Measurements from ENCODE around the gene USP1. TPM values are rescaled to one million over a fixed set of nuclear protein-coding genes. Genes with fewer than 3 reads are reported as not detected.
A peak's percentile ranks its signal among the peaks of the same experiment; 100 is the strongest.

The USP1 gene
- total RNA-seq, 2 experiments from 2014 or later: 85.0 to 89.3 TPM

- CTCF ChIA-PET: no interaction called here
- DNase-seq: peak; percentile 48
- H3K27ac Mint-ChIP-seq: no peak overlapping the region
- H3K9me3 Mint-ChIP-seq: no peaks in the 10 kb centered on the region
- H3K36me3 Mint-ChIP-seq (ENCODE audit: low read depth): no peaks in the 10 kb centered on the region
- no peaks in the 10 kb centered on the region for H3K27me3 Mint-ChIP-seq
- POLR2A ChIA-PET: no interaction called here
- H3K4me1 Mint-ChIP-seq: no peaks in the 10 kb centered on the region
- no peak overlapping the region for H3K4me3 Mint-ChIP-seq
Observed at GRCh38 chr1:62407398-62408009, 29.3 kb upstream of the USP1 start.

- Mint-ChIP-seq H3K27me3 (peaks cover 7% of the 10 kb centered on the region), H3K27ac (no peak overlapping the region), H3K4me3 (no peak overlapping the region), H3K4me1 (no peaks in the 10 kb centered on the region), H3K36me3 (ENCODE audit: low read depth) (no peaks in the 10 kb centered on the region), H3K9me3 (no peaks in the 10 kb centered on the region)
- ChIA-PET POLR2A (no interaction called here), CTCF (interaction anchor here (0.7 kb wide), 1 partner anchor 370 kb away, joined by 3 read pairs; no protein-coding TSS in a partner anchor)
- DNase-seq: no peak
Observed at GRCh38 chr1:62415687-62416086, 21.2 kb upstream of the USP1 start.

DNA sequence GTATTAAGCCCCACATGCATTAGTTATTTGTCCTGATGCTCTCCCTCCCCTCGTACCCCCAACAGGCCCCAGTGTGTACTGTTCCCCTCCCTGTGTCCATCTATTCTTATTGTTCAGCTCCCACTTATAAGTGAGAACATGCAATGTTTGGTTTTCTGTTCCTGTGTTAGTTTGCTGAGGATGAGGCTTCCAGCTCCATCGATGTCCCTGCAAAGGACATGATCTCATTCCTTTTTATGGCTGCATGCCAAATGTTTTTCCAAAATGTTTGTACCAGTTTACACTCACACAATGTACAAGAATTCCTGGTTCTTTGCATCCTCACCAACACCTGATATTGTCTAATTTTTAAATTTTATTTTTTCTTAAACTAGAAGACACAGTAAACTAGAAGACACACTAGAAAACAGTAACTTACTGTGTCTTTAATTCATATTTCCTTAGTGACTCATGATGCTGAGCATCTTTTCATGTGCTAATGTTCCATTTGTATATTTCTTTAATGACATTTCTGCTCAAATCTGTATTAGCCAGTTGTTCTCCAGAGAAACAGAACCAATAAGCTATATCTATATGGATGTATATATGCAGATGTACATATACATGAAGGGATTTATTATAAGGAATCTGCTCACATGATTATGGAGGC, 19.4 kb upstream of the USP1 start:
- Mint-ChIP-seq H3K4me1 (no peaks in the 10 kb centered on the region), H3K4me3 (no peak overlapping the region), H3K9me3 (no peaks in the 10 kb centered on the region), H3K36me3 (ENCODE audit: low read depth) (no peaks in the 10 kb centered on the region), H3K27ac (no peak overlapping the region), H3K27me3 (peaks cover 7% of the 10 kb centered on the region)
- ChIA-PET POLR2A (no interaction called here), CTCF (no interaction called here)
- no peak for DNase-seq

DNA sequence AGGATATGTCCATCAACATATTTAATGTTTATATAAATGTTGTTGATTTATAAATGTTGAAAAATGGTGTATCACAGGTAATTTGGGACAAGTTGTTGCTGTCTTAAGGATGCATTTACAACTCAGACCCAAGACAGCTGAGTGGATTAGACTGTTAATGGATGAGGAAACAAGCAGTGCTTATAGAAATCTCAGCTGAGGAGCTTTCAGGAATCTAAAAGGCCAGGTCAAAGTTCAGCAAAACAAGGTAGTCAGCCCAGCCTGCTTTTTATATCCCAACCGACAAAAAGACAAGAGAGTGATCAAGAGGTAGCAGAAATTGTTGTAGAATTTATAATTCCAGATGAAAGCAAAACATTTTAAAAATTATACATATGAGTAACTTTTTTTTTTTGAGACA, 16.6 kb upstream of the USP1 start:
- no peaks in the 10 kb centered on the region for H3K36me3 Mint-ChIP-seq (ENCODE audit: low read depth)
- no peak overlapping the region for H3K27ac Mint-ChIP-seq
- POLR2A ChIA-PET: no interaction called here
- no peaks in the 10 kb centered on the region for H3K4me1 Mint-ChIP-seq
- H3K27me3 Mint-ChIP-seq: peaks cover 7% of the 10 kb centered on the region
- DNase-seq: no peak
- CTCF ChIA-PET: interaction anchor here (0.6 kb wide), 1 partner anchor 862 kb away, joined by 3 read pairs; no protein-coding TSS in a partner anchor
- no peak overlapping the region for H3K4me3 Mint-ChIP-seq
- no peaks in the 10 kb centered on the region for H3K9me3 Mint-ChIP-seq

DNA sequence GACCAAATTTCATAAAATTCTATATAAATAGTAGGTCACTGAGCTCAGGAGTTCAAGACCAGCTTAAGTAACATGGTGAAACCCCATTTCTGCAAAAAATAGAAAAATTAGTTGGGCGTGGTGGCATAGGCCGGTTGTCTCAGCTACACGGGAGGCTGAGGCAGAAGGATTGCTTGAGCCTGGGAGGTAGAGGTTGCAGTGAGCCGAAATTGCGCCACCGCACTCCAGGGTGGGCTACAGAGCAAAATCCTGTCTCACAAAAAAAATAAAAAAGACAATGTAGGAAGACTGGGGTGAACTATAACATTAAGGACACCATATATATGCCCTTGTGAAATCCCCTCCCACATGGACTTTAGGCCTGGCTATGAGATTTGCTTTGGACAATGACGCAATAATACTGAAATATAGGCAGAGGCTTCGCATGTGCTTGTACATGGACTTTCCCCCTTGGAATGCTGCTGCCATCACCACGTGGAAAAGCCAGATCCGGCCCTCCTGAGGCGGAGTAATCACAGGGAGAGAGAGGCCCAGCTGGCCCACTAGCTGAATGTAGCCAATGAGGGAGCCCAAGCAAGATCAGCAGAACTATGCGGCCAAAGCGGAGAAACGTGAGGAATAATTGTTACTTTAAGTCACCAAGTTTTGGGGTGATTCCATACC, 13.1 kb upstream of the USP1 start:
- DNase-seq: no peak
- no peaks in the 10 kb centered on the region for H3K4me1 Mint-ChIP-seq
- no peaks in the 10 kb centered on the region for H3K9me3 Mint-ChIP-seq
- POLR2A ChIA-PET: no interaction called here
- no peak overlapping the region for H3K27ac Mint-ChIP-seq
- CTCF ChIA-PET: interaction anchor here (0.5 kb wide), 2 partner anchors 288 to 1284 kb away, joined by 3 to 4 read pairs; no protein-coding TSS in a partner anchor
- no peak overlapping the region for H3K4me3 Mint-ChIP-seq
- H3K36me3 Mint-ChIP-seq (ENCODE audit: low read depth): no peaks in the 10 kb centered on the region
- peaks cover 4% of the 10 kb centered on the region for H3K27me3 Mint-ChIP-seq

- Mint-ChIP-seq H3K9me3 (no peaks in the 10 kb centered on the region), H3K36me3 (ENCODE audit: low read depth) (no peaks in the 10 kb centered on the region), H3K27me3 (peaks cover 6% of the 10 kb centered on the region), H3K27ac (no peak overlapping the region), H3K4me1 (no peaks in the 10 kb centered on the region), H3K4me3 (no peak overlapping the region)
- POLR2A ChIA-PET: no interaction called here
- CTCF ChIA-PET: no interaction called here
- no peak for DNase-seq
Observed at GRCh38 chr1:62424411-62424810, 12.4 kb upstream of the USP1 start.

- Mint-ChIP-seq H3K27me3 (peaks cover 2% of the 10 kb centered on the region), H3K4me1 (no peaks in the 10 kb centered on the region), H3K4me3 (no peak overlapping the region), H3K9me3 (no peaks in the 10 kb centered on the region), H3K27ac (no peak overlapping the region), H3K36me3 (ENCODE audit: low read depth) (no peaks in the 10 kb centered on the region)
- POLR2A ChIA-PET: no interaction called here
- DNase-seq: no peak
- CTCF ChIA-PET: interaction anchor here (0.6 to 1.5 kb wide), 2 partner anchors 10 to 134 kb away, joined by 4 read pairs; no protein-coding TSS in a partner anchor
Observed at GRCh38 chr1:62425041-62425440, 11.8 kb upstream of the USP1 start.

DNA sequence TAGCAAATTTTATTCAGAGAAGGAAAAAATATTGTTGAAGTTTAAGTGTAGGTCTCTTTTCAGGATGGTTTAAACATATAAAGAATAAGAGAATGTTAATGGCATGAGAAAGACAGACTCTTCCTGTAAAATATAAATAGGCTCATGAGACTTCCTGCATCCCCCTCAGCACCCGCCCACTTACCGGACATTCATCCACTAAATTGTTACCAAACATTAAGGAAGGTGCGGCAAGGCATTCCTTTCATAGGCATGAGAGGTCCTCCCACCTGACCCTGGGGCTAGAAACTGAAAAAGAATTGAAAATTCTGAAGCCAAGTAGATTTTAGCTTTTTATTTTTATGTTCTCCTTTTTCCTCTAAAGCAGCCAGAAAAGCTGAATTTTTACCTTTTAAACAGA, 10.6 kb upstream of the USP1 start:
- no peak for DNase-seq
- Mint-ChIP-seq H3K27ac (no peak overlapping the region), H3K4me1 (no peaks in the 10 kb centered on the region), H3K27me3 (peaks cover 2% of the 10 kb centered on the region), H3K9me3 (no peaks in the 10 kb centered on the region), H3K4me3 (no peak overlapping the region), H3K36me3 (ENCODE audit: low read depth) (no peaks in the 10 kb centered on the region)
- ChIA-PET POLR2A (no interaction called here), CTCF (interaction anchor here (1.5 kb wide), 1 partner anchor 9 kb away, joined by 4 read pairs; no protein-coding TSS in a partner anchor)

GRCh38 chr1:62426794-62427193, 10.1 kb upstream of the USP1 start:
- POLR2A ChIA-PET: no interaction called here
- CTCF ChIA-PET: no interaction called here
- Mint-ChIP-seq H3K27me3 (peaks cover 4% of the 10 kb centered on the region), H3K36me3 (ENCODE audit: low read depth) (no peaks in the 10 kb centered on the region), H3K27ac (no peak overlapping the region), H3K9me3 (no peaks in the 10 kb centered on the region), H3K4me1 (no peaks in the 10 kb centered on the region), H3K4me3 (no peak overlapping the region)
- DNase-seq: no peak

DNA sequence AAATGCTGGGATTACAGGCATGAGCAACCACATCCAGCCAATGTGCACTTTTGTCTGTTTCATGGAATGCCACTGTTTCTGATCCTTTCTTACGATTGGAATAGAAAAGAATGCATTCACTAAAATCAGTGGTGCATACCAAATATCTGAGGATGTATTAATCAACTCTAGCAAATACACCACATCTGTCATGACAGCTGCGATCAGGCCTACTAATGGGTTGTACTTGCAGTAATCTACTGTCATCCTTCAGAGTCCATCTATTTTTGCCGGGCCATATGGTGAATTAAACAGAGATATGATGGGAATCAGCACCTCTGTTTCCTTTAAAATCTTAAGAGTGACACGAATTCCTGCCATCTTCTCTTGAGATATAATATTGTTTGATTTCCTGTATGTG, 8.5 kb upstream of the USP1 start:
- POLR2A ChIA-PET: no interaction called here
- Mint-ChIP-seq H3K36me3 (ENCODE audit: low read depth) (no peaks in the 10 kb centered on the region), H3K27me3 (peaks cover 6% of the 10 kb centered on the region), H3K27ac (no peak overlapping the region), H3K4me1 (no peaks in the 10 kb centered on the region), H3K4me3 (no peak overlapping the region), H3K9me3 (no peaks in the 10 kb centered on the region)
- CTCF ChIA-PET: no interaction called here
- DNase-seq: no peak

- H3K4me1 Mint-ChIP-seq: peaks cover 4% of the 10 kb centered on the region
- CTCF ChIA-PET: no interaction called here
- H3K27ac Mint-ChIP-seq: no peak overlapping the region
- POLR2A ChIA-PET: no interaction called here
- DNase-seq: no peak
- H3K27me3 Mint-ChIP-seq: peaks cover 6% of the 10 kb centered on the region
- no peaks in the 10 kb centered on the region for H3K36me3 Mint-ChIP-seq (ENCODE audit: low read depth)
- H3K4me3 Mint-ChIP-seq: no peak overlapping the region
- no peaks in the 10 kb centered on the region for H3K9me3 Mint-ChIP-seq
Observed at GRCh38 chr1:62429581-62429980, 7.3 kb upstream of the USP1 start.

GRCh38 chr1:62433861-62434617, 2.8 kb upstream of the USP1 start:
- H3K36me3 Mint-ChIP-seq (ENCODE audit: low read depth): peaks cover 20% of the 10 kb centered on the region
- H3K4me3 Mint-ChIP-seq: peak overlapping the region; percentile 34
- H3K27me3 Mint-ChIP-seq: peaks cover 5% of the 10 kb centered on the region
- H3K4me1 Mint-ChIP-seq: peaks cover 17% of the 10 kb centered on the region
- DNase-seq: no peak
- peaks cover 2% of the 10 kb centered on the region for H3K9me3 Mint-ChIP-seq
- peak overlapping the region; percentile 66 for H3K27ac Mint-ChIP-seq
- CTCF ChIA-PET: no interaction called here
- POLR2A ChIA-PET: no interaction called here

DNA sequence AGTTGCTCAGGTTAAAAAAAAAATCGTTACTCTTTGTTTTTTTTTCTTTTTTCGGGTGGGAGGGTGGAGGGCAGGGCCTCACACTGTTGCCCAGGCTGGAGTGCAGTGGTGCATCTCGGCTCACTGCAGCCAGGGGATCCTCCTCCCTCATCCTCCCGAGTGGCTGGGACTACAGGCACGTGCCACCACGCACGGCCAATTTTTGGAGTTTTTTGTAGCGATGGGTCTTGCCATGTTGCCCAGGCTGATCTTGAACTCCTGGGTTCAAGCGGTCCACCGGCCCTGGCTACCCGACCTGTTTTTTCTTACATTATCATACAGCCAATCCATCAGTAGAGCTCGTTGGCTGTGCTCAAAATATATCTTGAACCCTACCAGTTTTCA, 2.2 kb upstream of the USP1 start:
- peaks cover 2% of the 10 kb centered on the region for H3K9me3 Mint-ChIP-seq
- H3K36me3 Mint-ChIP-seq (ENCODE audit: low read depth): peaks cover 20% of the 10 kb centered on the region
- no peak for DNase-seq
- H3K4me3 Mint-ChIP-seq: peak overlapping the region; percentile 91
- H3K27ac Mint-ChIP-seq: peak overlapping the region; percentile 66
- peaks cover 5% of the 10 kb centered on the region for H3K27me3 Mint-ChIP-seq
- CTCF ChIA-PET: no interaction called here
- POLR2A ChIA-PET: no interaction called here
- H3K4me1 Mint-ChIP-seq: peaks cover 18% of the 10 kb centered on the region
